Neutrophil (primary cell): ENCODE results near the gene CLASP2.
"Not testable (repeated sequence)": the region's sequence is repeated elsewhere in the genome, so short reads cannot be mapped to it uniquely, and the experiment has no call there.

Experiments used
- H3K27ac ChIP-seq: fragments of 200-600 bp; sonication (generic); 2 replicates; pipeline ENCODE4 v1.5.1; 2016; ENCODE audit warnings: mild to moderate bottlenecking, moderate library complexity
- H3K27me3 ChIP-seq: fragments of 200-600 bp; sonication (generic); 2 replicates; pipeline ENCODE4 v1.6.0; 2016; ENCODE audit warnings: mild to moderate bottlenecking
- H3K36me3 ChIP-seq: fragments of 200-600 bp; sonication (generic); 2 replicates; pipeline ENCODE4 v1.5.1; 2017
- H3K4me1 ChIP-seq, 2 experiments: fragments of 200-600 bp in 1 of 2; sonication (generic) in 1 of 2; 1 replicate in 1 of 2; 2 replicates in 1 of 2; pipeline versions ENCODE4 v1.5.1 to v1.6.1; 2013 to 2016; ENCODE audit warnings: low read depth in 1 of 2, low read length in 1 of 2, mild to moderate bottlenecking in 1 of 2, moderate library complexity in 1 of 2; ENCODE audit not compliant: control insufficient read depth in 1 of 2, insufficient read depth in 1 of 2
- H3K4me3 ChIP-seq, 2 experiments: fragments of 200-600 bp in 1 of 2; sonication (generic) in 1 of 2; 1 replicate in 1 of 2; 2 replicates in 1 of 2; pipeline ENCODE4 v1.5.1; 2013 to 2016; ENCODE audit warnings: low read depth in 1 of 2, low read length in 1 of 2, mild to moderate bottlenecking in 1 of 2, moderate library complexity in 1 of 2
- H3K9me3 ChIP-seq: fragments of 200-600 bp; sonication (generic); 2 replicates; pipeline ENCODE4 v1.5.1; 2016
- TF ChIP-seq, protein P1 (sequence below): fragments of 200-600 bp; sonication (generic); IDR thresholded peaks from 2 replicates; pipeline ENCODE4 v1.5.1; 2016; ENCODE audit warnings: antibody characterized with exemption

CLASP2 gene

DNA sequence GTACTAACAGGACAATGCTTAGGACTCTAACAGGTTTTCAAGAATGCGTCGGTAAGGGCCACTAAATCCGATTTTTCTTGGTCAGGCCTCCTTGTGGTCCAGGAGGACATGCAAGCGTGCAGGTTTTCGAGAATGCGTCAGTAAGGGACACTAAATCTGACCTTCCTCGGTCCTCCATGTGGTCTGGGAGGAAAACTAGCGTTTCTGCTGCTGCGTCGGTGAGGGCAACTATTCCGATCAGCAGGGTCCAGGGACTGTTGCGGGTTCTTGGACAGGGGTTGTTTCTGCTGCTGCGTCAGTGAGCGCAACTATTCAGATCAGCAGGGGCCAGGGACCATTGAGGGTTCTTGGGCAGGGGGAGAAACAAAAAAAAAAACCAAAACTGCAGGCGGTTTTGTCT is 270.1 kb downstream of the CLASP2 start:
- Histone ChIP-seq H3K36me3 (no peaks in the 10 kb centered on the region), H3K27me3 (peaks cover 7% of the 10 kb centered on the region)
- TF ChIP-seq, protein P1, sequence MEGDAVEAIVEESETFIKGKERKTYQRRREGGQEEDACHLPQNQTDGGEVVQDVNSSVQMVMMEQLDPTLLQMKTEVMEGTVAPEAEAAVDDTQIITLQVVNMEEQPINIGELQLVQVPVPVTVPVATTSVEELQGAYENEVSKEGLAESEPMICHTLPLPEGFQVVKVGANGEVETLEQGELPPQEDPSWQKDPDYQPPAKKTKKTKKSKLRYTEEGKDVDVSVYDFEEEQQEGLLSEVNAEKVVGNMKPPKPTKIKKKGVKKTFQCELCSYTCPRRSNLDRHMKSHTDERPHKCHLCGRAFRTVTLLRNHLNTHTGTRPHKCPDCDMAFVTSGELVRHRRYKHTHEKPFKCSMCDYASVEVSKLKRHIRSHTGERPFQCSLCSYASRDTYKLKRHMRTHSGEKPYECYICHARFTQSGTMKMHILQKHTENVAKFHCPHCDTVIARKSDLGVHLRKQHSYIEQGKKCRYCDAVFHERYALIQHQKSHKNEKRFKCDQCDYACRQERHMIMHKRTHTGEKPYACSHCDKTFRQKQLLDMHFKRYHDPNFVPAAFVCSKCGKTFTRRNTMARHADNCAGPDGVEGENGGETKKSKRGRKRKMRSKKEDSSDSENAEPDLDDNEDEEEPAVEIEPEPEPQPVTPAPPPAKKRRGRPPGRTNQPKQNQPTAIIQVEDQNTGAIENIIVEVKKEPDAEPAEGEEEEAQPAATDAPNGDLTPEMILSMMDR, result no peak

DNA sequence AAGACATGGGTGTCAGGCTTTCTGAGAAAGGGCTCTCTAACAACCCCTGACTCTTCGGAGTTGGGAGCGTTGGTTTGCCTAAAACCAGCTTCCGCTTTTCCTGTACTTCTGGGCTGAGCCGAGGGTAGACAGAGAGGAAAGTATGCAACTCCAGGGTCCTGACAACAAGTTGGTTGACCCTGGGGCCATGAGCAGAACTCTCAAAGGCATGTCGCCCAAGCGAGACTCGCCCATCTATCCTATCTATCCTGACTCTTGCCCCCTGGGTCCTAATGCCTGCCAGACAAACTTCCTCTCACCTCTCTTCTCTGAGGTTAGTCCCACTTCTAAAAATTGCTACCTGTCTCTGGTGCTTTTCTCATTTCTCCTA is 270.8 kb downstream of the CLASP2 start:
- not testable (repeated sequence) for H3K9me3 ChIP-seq, H3K4me1 ChIP-seq, H3K4me3 ChIP-seq

More for the DNA sequence above, 270.1 kb downstream of the CLASP2 start:
- Histone ChIP-seq H3K4me1 (peaks cover 0 to 9% of the 10 kb centered on the region in 2 experiments), H3K9me3 (no peaks in the 10 kb centered on the region), H3K27ac (no peak overlapping the region), H3K4me3 (no peak overlapping the region)

More for the DNA sequence above, 270.8 kb downstream of the CLASP2 start:
- H3K27ac ChIP-seq, H3K27me3 ChIP-seq, H3K36me3 ChIP-seq: not testable (repeated sequence)
